K562 (cell line): Measurements from ENCODE around the gene ADAMTS10.

Source experiments
- ARID1B ChIP-seq: fragments of 450-650 bp; IDR thresholded peaks from 2 replicates; pipeline ENCODE4 v1.6.1; 2016; ENCODE audit warnings: antibody characterized with exemption, mild to moderate bottlenecking, inconsistent platforms
- EP300 ChIP-seq: IDR thresholded peaks from 2 replicates; pipeline ENCODE4 v1.6.1; 2012; ENCODE audit warnings: low read length, improper control_type of control experiment
- ERF ChIP-seq: fragments of 450-650 bp; formaldehyde crosslinking; IDR thresholded peaks from 2 replicates; pipeline ENCODE4 v1.4.0; 2020; ENCODE audit warnings: mild to moderate bottlenecking, mixed read lengths
- SRSF9 ChIP-seq: fragments of 200-400 bp; formaldehyde crosslinking; IDR thresholded peaks from 2 replicates; pipeline ENCODE4 v1.6.1; 2017; ENCODE audit warnings: low read depth, low read length, borderline replicate concordance
- YY1 ChIP-seq, 3 experiments: IDR thresholded peaks; 2 replicates each; pipeline ENCODE4 v1.6.1; 2011; ENCODE audit warnings: low read length in 2 of 3, mild to moderate bottlenecking in 2 of 3, moderate library complexity in 2 of 3, borderline replicate concordance in 1 of 3, control low read depth in 1 of 3, low read depth in 1 of 3; ENCODE audit not compliant: insufficient read depth in 3 of 3, insufficient replicate concordance in 2 of 3, control insufficient read depth in 1 of 3, insufficient read length in 1 of 3; ENCODE audit errors: extremely low read depth in 1 of 3
- ZBTB8A ChIP-seq: fragments of 450-650 bp; IDR thresholded peaks from 2 replicates; pipeline ENCODE4 v1.6.1; 2018; ENCODE audit warnings: mild to moderate bottlenecking, moderate library complexity; ENCODE audit not compliant: partially characterized antibody
- TF ChIP-seq, protein P1 (sequence below), 3 experiments: IDR thresholded peaks in 2 of 3; conservative IDR thresholded peaks in 1 of 3; 2 replicates each; pipeline ENCODE4 v1.5.1; 2011 to 2012; ENCODE audit warnings: low read length in 3 of 3, mild to moderate bottlenecking in 3 of 3, control low read depth in 2 of 3, improper control_type of control experiment in 1 of 3, inconsistent platforms in 1 of 3, low read depth in 1 of 3, mixed read lengths in 1 of 3, moderate library complexity in 1 of 3; ENCODE audit not compliant: insufficient read depth in 2 of 3

DNA sequence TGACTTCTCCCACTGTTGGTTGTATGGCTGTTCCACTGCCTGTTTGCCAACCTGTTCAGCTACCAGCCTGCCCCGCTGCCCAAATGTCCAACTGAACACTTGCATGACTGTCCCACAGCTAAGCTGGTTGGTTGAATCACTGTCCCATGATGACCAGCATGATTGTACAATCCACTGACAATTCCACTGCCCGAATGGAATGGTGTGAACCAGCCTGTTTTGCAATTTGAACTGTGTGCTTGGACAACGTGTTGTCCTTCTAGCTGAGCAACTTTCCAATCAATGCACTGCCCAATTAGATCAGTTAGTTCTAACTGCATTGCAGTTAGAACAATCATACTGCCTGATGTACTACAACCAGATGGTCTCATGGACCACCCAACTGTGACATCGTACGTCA is 8.7 kb downstream of the ADAMTS10 start:
- no peak for TF ChIP-seq ZBTB8A
- TF ChIP-seq, protein P1, sequence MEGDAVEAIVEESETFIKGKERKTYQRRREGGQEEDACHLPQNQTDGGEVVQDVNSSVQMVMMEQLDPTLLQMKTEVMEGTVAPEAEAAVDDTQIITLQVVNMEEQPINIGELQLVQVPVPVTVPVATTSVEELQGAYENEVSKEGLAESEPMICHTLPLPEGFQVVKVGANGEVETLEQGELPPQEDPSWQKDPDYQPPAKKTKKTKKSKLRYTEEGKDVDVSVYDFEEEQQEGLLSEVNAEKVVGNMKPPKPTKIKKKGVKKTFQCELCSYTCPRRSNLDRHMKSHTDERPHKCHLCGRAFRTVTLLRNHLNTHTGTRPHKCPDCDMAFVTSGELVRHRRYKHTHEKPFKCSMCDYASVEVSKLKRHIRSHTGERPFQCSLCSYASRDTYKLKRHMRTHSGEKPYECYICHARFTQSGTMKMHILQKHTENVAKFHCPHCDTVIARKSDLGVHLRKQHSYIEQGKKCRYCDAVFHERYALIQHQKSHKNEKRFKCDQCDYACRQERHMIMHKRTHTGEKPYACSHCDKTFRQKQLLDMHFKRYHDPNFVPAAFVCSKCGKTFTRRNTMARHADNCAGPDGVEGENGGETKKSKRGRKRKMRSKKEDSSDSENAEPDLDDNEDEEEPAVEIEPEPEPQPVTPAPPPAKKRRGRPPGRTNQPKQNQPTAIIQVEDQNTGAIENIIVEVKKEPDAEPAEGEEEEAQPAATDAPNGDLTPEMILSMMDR (IDR thresholded peaks at IDR 0.05 in 2 of 3, conservative IDR thresholded peaks at IDR 0.05 in 1 of 3; ENCODE audit: insufficient read depth in 2 of 3, low read depth in 1 of 3, low read length in 3 of 3): no peak
- TF ChIP-seq ARID1B: no peak
- no peak for TF ChIP-seq ERF (CRISPR knock-in tag)
- TF ChIP-seq EP300: no peak
- TF ChIP-seq SRSF9: no peak
- no peak for TF ChIP-seq YY1 (IDR thresholded peaks at IDR 0.05; ENCODE audit: borderline replicate concordance in 1 of 3, control insufficient read depth in 1 of 3, extremely low read depth in 1 of 3, insufficient read depth in 3 of 3, insufficient read length in 1 of 3, insufficient replicate concordance in 2 of 3, low read depth in 1 of 3, low read length in 2 of 3)
